GM12874 (cell line): ENCODE data around the gene NDST1.

Experiments
- TF ChIP-seq, protein P1 (sequence below): IDR thresholded peaks from 2 replicates; pipeline ENCODE4 v1.5.1; 2011; ENCODE audit warnings: low read depth, mild to moderate bottlenecking, control low read depth, low read length, moderate library complexity; ENCODE audit not compliant: insufficient read depth

Gene NDST1

DNA sequence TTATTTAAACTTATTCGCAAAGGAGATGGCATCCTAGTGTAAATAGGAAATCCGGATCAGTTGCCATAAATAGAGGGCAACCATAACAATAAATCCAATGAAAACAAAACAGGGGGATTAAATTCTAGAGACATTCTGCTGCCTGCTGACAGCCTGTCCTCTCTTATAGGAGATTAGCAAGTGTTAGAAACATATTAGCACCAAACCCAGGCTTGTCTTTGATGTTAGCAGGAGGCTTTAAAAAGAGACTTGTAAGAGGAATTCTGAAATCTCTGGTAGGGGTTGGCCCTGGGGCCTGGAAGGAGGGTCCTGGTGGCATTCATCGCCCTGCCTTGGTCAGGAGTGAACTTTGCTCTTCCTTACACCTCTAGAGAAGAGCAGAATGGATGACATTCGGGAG lies 21.6 kb downstream of the NDST1 start:
- TF ChIP-seq, protein P1, sequence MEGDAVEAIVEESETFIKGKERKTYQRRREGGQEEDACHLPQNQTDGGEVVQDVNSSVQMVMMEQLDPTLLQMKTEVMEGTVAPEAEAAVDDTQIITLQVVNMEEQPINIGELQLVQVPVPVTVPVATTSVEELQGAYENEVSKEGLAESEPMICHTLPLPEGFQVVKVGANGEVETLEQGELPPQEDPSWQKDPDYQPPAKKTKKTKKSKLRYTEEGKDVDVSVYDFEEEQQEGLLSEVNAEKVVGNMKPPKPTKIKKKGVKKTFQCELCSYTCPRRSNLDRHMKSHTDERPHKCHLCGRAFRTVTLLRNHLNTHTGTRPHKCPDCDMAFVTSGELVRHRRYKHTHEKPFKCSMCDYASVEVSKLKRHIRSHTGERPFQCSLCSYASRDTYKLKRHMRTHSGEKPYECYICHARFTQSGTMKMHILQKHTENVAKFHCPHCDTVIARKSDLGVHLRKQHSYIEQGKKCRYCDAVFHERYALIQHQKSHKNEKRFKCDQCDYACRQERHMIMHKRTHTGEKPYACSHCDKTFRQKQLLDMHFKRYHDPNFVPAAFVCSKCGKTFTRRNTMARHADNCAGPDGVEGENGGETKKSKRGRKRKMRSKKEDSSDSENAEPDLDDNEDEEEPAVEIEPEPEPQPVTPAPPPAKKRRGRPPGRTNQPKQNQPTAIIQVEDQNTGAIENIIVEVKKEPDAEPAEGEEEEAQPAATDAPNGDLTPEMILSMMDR = no peak

DNA sequence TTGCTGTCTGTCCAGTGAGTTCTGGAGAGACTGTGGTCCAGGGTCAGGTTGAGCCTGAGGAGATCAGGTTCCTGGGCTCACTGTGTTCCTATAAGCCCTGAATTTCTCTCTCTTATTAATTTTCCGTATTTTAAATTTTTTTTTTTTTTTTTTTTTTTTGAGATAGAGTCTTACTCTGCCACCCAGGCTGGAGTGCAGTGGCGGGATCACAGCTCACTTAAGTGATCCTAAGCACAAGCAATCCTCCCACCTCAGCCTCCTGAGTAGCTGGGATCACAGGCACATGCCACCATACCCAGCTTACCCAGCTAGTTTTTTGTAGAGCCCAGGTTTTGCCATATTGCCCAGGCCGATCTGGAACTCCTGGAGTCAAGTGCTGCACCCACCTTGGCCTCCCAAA lies 22.5 kb downstream of the NDST1 start:
- TF ChIP-seq, protein P1 = no peak

DNA sequence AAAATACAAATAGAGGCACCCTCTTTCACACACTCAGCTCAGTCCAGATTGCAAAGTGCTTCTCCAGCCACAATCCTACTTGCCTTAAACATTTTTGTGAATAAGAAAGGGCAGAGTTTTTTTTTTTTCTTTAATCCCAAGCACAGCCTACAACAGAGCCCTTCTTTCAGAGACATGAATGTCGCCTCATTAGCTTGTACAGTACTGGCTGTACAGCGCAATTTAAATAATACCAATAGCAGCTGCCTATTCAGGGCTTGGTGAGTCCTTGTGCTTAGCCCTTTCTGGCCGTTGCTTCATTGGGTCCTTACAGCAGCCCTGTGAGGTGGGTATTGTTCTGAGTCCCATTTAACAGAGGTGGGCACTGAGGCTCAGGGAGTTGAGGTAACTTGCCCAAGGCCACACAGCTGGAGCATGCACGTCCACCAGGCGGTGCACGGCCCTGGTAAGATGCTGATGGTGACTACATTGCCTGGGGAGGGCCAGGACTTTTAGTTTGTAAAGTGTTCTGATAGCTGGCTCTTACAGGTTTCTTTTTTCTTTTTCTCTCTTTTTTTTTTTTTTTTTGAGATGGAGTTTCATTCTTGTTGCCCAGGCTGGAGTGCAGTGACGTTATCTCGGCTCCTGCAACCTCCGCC lies 23.1 kb downstream of the NDST1 start:
- TF ChIP-seq, protein P1 = no peak

DNA sequence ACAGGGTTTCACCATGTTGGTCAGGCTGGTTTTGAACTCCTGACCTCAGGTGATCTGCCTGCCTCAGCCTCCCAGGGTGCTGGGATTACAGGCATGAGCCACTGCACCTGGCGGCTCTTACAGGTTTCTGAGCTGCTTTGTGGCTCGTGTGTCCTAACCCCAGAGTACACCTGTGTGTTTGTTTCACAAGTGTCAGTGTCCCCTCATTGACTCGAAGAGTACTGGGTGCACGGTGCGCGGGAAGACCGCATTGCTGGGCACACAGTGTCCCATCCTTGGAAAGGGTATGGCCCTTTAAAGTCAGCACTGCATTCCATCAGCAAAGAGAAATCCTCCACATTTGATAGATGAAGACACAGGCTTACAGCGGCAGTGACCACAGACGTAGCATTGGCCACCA lies 23.8 kb downstream of the NDST1 start:
- TF ChIP-seq, protein P1 = no peak

DNA sequence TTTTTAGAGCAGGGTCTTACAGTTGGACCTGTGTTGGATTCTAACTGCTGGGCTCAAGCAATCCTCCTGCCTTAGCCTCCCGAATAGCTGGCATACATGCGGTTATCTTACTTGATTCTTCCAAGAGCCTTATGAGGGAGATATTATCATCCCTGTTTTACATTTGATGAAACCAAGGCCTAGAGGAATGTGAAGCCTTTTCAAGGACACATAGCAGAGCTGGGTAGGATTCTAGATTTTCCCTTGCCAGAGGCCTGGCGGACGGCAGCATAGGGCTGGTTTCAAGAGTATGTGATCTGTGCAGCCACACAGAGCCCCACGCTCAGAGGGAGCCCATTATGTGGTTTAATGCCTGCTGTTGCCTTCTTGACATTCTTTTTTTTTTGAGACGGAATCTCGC lies 24.2 kb downstream of the NDST1 start:
- TF ChIP-seq, protein P1 = no peak

DNA sequence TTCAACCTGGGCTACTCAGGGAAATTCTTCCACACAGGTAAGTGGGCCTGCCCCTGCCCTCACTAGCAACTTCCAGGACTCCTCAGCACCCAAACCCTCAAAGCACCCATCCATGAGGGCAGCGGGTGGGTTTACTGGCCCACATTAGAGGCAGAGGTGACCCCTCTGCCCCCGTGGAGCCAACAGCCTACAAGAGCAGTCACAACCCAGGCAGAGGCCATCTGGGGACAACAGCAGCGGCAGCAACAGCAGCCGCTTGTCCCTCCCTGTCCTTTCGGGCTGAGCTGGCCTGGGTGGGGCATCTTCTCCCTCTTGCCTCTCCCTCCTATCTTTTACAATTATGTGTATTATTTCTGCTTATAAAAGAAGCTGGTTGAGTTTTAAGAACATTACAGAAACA lies 25.1 kb downstream of the NDST1 start:
- TF ChIP-seq, protein P1 = no peak

DNA sequence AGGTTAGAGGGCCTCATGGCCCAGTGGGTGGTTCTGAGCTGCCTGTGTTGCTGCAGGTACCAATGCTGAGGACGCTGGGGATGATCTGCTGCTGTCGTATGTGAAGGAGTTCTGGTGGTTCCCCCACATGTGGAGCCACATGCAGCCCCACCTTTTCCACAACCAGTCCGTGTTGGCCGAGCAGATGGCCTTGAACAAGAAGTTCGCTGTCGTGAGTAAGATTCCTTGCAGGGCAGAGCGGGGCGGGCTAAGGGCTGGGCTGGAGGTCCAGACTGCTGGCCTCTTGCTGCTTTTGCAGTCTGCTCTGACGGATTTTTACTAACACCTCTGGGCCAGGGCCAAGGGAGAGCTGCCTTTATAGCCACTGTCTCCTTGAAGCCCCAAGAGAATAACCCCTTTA lies 26.9 kb downstream of the NDST1 start:
- TF ChIP-seq, protein P1 = no peak

DNA sequence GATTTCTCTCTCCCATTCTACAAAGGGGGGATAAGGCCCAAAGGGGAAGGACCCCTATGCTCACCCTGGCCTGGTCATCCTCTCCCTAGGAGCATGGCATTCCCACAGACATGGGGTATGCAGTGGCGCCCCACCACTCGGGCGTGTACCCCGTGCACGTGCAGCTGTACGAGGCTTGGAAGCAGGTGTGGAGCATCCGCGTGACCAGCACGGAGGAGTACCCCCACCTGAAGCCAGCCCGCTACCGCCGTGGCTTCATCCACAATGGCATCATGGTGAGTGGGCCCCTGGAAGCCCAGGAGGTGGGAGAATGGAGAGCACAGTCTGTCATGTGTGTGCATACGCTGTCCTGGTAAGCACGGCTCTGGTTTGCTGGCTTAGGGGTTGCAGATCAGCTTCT lies 27.7 kb downstream of the NDST1 start:
- TF ChIP-seq, protein P1 = no peak
